GM10248 (cell line): ENCODE measurements around the gene SDK1.

Source experiments
- CTCF ChIA-PET: fragments of 300-600 bp; sonication (Branson Sonifier 250); formaldehyde crosslinking; extraction: SDS; loops from one replicate; lab custom pipeline; 2021; ENCODE audit warnings: antibody characterized with exemption; lab: Yijun Ruan, JAX
- POLR2A ChIA-PET: fragments of 350-650 bp; sonication (Branson Sonifier 250); formaldehyde crosslinking; extraction: SDS; loops from one replicate; lab custom pipeline; 2020; ENCODE audit warnings: antibody characterized with exemption; lab: Yijun Ruan, JAX
- DNase-seq: peaks from one replicate; pipeline ENCODE4 v3.0.0; 2012; ENCODE audit errors: extremely low spot score
- TF ChIP-seq, protein P1 (sequence below): IDR thresholded peaks from 2 replicates; pipeline ENCODE4 v1.5.1; 2012; ENCODE audit warnings: mild to moderate bottlenecking, low read depth; ENCODE audit errors: extremely low read depth, missing control alignments, control extremely low read depth

The SDK1 gene

DNA sequence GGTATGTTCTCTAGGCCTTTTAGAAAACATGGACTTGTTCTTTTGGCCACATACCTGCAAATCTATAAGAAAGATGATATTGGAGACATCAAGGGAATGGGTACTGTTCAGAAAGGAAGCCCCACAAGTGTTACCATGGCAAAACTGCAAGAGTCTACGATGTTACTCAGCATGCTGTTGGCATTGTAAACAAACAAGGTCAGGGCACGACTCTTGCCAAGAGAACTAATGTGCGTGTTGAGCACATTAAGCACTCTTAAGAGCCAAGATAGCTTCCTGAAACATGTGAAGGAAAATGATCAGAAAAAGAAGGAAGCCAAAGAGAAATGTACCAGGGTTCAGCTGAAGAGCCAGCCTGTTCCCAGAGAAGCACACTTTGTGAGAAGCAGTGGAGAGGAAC, 37.1 kb downstream of the SDK1 start:
- TF ChIP-seq, protein P1, sequence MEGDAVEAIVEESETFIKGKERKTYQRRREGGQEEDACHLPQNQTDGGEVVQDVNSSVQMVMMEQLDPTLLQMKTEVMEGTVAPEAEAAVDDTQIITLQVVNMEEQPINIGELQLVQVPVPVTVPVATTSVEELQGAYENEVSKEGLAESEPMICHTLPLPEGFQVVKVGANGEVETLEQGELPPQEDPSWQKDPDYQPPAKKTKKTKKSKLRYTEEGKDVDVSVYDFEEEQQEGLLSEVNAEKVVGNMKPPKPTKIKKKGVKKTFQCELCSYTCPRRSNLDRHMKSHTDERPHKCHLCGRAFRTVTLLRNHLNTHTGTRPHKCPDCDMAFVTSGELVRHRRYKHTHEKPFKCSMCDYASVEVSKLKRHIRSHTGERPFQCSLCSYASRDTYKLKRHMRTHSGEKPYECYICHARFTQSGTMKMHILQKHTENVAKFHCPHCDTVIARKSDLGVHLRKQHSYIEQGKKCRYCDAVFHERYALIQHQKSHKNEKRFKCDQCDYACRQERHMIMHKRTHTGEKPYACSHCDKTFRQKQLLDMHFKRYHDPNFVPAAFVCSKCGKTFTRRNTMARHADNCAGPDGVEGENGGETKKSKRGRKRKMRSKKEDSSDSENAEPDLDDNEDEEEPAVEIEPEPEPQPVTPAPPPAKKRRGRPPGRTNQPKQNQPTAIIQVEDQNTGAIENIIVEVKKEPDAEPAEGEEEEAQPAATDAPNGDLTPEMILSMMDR: no peak
- CTCF ChIA-PET: no interaction called here
- POLR2A ChIA-PET: no interaction called here
- no peak for DNase-seq

DNA sequence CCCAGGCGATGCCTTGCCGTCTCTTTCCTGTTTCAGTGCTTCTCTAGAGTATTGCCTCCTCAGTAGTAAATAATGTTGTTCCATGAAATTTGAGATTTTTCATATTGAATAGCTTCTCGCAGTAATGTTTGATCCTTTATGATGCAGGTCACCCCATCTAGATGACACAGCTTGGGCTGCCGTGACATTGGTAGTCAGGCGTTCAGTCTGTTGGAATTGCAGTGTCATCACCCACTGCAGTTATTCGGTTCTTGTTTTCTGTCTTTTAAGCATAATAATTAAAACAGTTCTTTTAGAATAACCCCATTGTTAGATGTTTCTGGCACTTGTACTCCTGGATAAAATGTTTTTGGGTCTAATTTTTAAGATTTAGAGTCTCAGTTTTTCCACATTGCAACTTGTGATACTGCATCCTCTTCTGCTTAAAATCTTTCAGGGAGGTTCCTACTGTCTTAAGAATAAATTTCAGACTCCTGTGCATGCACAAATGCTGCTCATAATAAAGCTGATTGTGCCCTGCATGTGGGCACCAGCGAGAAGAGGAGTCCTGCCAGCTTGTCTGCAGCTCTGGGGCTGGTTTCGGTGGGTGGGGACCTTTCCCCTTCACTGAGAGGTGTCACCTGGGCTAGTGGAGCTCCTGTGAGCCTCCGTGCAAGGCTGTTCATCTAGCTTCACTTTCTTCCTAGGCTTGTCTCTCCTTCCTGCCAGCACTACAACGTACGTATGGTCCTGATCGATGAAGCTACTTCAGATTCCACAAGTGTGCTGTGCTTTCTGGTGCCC, 44.8 kb downstream of the SDK1 start:
- POLR2A ChIA-PET: no interaction called here
- TF ChIP-seq, protein P1: no peak
- CTCF ChIA-PET: interaction anchor here (1.0 kb wide), 1 partner anchor 9 kb away, joined by 4 read pairs; no protein-coding TSS in a partner anchor
- DNase-seq: no peak

DNA sequence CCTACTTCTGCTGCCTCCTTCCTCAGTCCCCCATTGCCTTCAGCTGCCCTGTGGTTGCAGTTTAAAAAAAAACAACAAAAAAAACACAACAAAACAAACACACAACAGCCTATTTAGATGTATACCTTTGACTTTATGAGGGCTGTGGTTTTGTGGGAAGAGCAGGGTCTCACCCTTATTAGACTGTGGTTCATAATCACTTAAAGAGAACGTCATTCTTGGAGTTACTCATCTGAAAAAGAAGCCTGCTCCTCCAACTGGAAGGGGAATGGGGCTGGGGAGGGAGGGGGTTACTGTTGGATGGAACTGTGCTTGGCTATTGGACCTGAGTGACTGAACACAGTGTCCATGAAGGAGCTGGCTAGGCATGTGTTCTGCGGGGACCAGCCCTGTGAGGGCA, 48.1 kb downstream of the SDK1 start:
- ChIA-PET POLR2A (no interaction called here), CTCF (no interaction called here)
- DNase-seq: no peak
- TF ChIP-seq, protein P1: no peak

DNA sequence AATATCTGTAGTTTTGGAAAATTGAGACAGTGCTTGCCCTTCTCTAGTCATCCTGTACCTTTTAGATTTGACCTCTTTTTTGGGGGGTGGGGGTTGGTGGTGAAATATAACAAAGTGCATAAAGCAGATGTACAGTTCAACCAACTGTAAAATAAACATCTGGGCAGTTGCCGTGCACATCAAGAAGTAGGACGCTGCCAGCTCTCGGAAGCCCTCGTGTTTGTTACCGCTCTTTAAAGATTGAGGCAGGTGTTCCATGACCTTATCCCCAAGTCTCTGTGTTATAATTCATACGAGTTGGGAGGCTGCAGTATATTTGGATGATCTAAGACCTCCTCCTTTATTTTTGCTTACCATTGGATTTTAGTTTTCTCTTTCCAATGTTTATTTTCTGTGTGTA, 55.1 kb downstream of the SDK1 start:
- CTCF ChIA-PET: no interaction called here
- no peak for DNase-seq
- POLR2A ChIA-PET: no interaction called here
- TF ChIP-seq, protein P1: no peak

DNA sequence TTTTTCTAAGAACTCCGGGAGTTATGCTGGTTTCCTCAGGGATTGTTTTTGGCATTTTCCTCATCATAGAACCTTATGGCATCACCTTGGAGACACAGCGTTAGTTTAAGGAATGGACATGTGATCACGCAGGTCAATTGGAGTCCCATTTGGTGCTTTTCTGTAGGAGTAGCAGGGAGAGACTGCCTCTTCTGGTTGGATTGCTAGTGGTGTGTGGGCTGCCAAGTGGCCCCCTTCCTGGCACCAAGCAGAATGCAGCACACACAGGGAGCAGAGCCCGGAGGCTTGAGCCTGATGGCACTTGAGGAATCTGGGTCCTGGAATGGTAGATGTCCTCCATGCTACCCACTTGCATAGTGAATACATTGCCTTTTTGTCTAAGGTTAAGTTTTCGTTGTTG, 57.9 kb downstream of the SDK1 start:
- ChIA-PET CTCF (no interaction called here), POLR2A (no interaction called here)
- no peak for DNase-seq
- TF ChIP-seq, protein P1: no peak

DNA sequence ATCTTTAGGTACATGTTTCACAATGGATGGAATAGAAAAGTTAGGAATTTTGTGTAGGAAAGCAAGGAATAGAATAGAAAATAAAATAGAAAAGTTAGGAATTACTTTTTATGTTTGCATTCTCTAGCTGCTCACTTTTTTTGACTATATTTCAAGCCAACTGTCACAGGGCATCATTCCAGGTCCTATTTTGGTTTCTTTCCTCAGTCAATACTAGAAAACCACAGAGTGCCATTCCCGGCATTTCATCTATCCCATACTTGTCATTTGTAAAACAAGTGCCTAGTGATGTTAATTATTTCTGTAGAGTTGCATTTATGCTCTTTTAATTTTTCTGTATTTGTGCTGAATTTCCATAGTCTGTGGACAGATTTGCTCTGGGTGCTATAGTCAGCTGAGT, 66.2 kb downstream of the SDK1 start:
- ChIA-PET POLR2A (no interaction called here), CTCF (no interaction called here)
- TF ChIP-seq, protein P1: no peak
- DNase-seq: no peak
